Measurements from ENCODE around the gene MAML2. TPM values are rescaled to one million over a fixed set of nuclear protein-coding genes. Genes with fewer than 3 reads are reported as not detected.

Gene MAML2
- total and polyA plus RNA-seq, 2 of the 8 experiments (the other 6 are each of a cell fraction or from before 2014, with no cell fraction given): 3.8 to 6.6 TPM

GRCh38 chr11:96204721-96205459 is 138.1 kb downstream of the MAML2 start:
- H3K9me3 ChIP-seq (ENCODE audit: insufficient read depth in 2 of 2, low read depth in 1 of 2, low read length in 1 of 2): no peaks in the 10 kb centered on the region
- no peak for DNase-seq (ENCODE audit: low read depth in 1 of 2, low spot score in 2 of 2)
- H3K27ac ChIP-seq (ENCODE audit: low read depth, low read length): no peak overlapping the region
- no peak for TF ChIP-seq TAF1 (IDR thresholded peaks at IDR 0.05; ENCODE audit: low read depth, low read length)
- no peak for TF ChIP-seq TCF12 (IDR thresholded peaks at IDR 0.05; ENCODE audit: low read depth, low read length)
- TF ChIP-seq MAFK (IDR thresholded peaks at IDR 0.05; ENCODE audit: low read depth, low read length): no peak
- TF ChIP-seq GTF2F1 (IDR thresholded peaks at IDR 0.05; ENCODE audit: borderline replicate concordance, low read depth, low read length): no peak
- no peak for TF ChIP-seq CTBP2 (IDR thresholded peaks at IDR 0.05; ENCODE audit: borderline replicate concordance, insufficient read depth, insufficient read length, low read length)
- TF ChIP-seq TEAD4 (IDR thresholded peaks at IDR 0.05; ENCODE audit: low read depth, low read length): no peak
- TF ChIP-seq HDAC6 (IDR thresholded peaks at IDR 0.05; ENCODE audit: low read depth, low read length): no peak
- TF ChIP-seq FOSL1 (IDR thresholded peaks at IDR 0.05; ENCODE audit: insufficient read depth, low read depth, low read length): no peak

More at GRCh38 chr11:96204721-96205459, 138.1 kb downstream of the MAML2 start:
- Histone ChIP-seq H3K18ac (ENCODE audit: extremely low read depth, low read length) (no peak overlapping the region), H3K23ac (ENCODE audit: insufficient read length) (no peak overlapping the region), H3K79me2 (ENCODE audit: control insufficient read depth in 1 of 2, insufficient read depth in 2 of 2, low read length in 2 of 2) (no peaks in the 10 kb centered on the region), H2BK15ac (ENCODE audit: low read length) (no peak overlapping the region), H4K5ac (ENCODE audit: insufficient read length, low read depth, low read length) (no peak overlapping the region), H3K4me1 (replicated peaks in 1 of 4; ENCODE audit: control insufficient read depth in 3 of 4, insufficient read depth in 4 of 4, low read length in 3 of 4) (peaks cover 0 to 5% (median 1%) of the 10 kb centered on the region in 4 experiments; a peak in 3 of 7 replicates), H4K8ac (ENCODE audit: extremely low read depth, insufficient read depth, low read length) (no peak overlapping the region), H3K4me2 (ENCODE audit: insufficient read depth in 1 of 2, low read depth in 2 of 2, low read length in 2 of 2) (no peak overlapping the region), H3K79me1 (ENCODE audit: low read depth, low read length) (no peaks in the 10 kb centered on the region), H3K36me3 (ENCODE audit: control insufficient read depth in 2 of 4, insufficient read depth in 4 of 4, low read length in 3 of 4) (no peaks in the 10 kb centered on the region), H2BK120ac (replicated peaks; ENCODE audit: low read depth, low read length) (no peak overlapping the region), H3K9ac (replicated peaks in 1 of 4; ENCODE audit: extremely low read depth in 1 of 4, low read depth in 3 of 4, low read length in 3 of 4) (no peak overlapping the region), H3K14ac (ENCODE audit: insufficient read length) (no peak overlapping the region), H3K27me3 (replicated peaks in 1 of 4; ENCODE audit: control insufficient read depth in 3 of 4, extremely low read depth in 1 of 4, insufficient read depth in 3 of 4, low read length in 3 of 4) (no peaks in the 10 kb centered on the region), H2BK20ac (ENCODE audit: low read length) (no peak overlapping the region), H4K91ac (replicated peaks; ENCODE audit: insufficient read length, low read length) (no peak overlapping the region), H4K20me1 (replicated peaks in 1 of 2; ENCODE audit: control insufficient read depth in 1 of 2, insufficient read depth in 2 of 2, low read length in 2 of 2) (no peaks in the 10 kb centered on the region), H2BK12ac (ENCODE audit: low read depth, low read length) (no peak overlapping the region), H2BK5ac (ENCODE audit: low read depth, low read length) (no peak overlapping the region), H2AK5ac (ENCODE audit: low read depth, low read length) (no peak overlapping the region), H3K4me3 (ENCODE audit: extremely low read depth in 1 of 4, insufficient read depth in 2 of 4, low read depth in 3 of 4, low read length in 4 of 4) (no peak overlapping the region), H2AFZ (ENCODE audit: low read length) (no peak overlapping the region), H3K4ac (replicated peaks; ENCODE audit: insufficient read length, low read depth, low read length) (no peak overlapping the region), H3K56ac (replicated peaks; ENCODE audit: insufficient read length, low read depth, low read length) (no peak overlapping the region), H3K23me2 (ENCODE audit: low read depth, low read length) (no peaks in the 10 kb centered on the region)
- FAIRE-seq: no peak
- WGBS, 2 experiments (ENCODE audit: extremely low coverage in 1 of 2, insufficient coverage in 1 of 2, insufficient read length in 1 of 2, insufficient replicate concordance in 2 of 2, low coverage in 1 of 2, low lambda C conversion rate in 2 of 2, missing lambda C conversion rate in 1 of 2): 88% methylated on average over 5 of the region's 5 CpGs; no CpG with 5 or more reads in 1 of the 2 experiments
- ChIA-PET CTCF (ENCODE audit: partially characterized antibody) (interaction anchor here (0.5 to 1.2 kb wide), 2 partner anchors 140 to 185 kb away, joined by 3 read pairs; partner anchors contain the start of genes CCDC82 and JRKL), POLR2A (ENCODE audit: partially characterized antibody) (no interaction called here)
